Endothelial cell of umbilical vein (primary cell): ENCODE results near the gene SAT1. TPM values are rescaled to one million over a fixed set of nuclear protein-coding genes. Genes with fewer than 3 reads are reported as not detected.

ENCODE experiments used
- BruUV-seq: library from RNA; stranded (reverse); fragments of 400-500 nt; replicated peaks from 2 replicates; lab custom pipeline; 2021; lab: Mats Ljungman, UMichigan
- CTCF ChIA-PET: fragments of 300-600, 350-600 bp; sonication (Branson Sonifier 250); formaldehyde crosslinking; loops from one replicate; lab custom pipeline; 2021; ENCODE audit warnings: antibody characterized with exemption, inconsistent platforms; lab: Charles Lee
- POLR2A ChIA-PET: fragments of 300-600, 350-600 bp; sonication (Branson Sonifier 250); formaldehyde crosslinking; loops from one replicate; lab custom pipeline; 2021; ENCODE audit warnings: antibody characterized with exemption, inconsistent platforms; lab: Charles Lee
- DNase-seq: peaks from one replicate; pipeline ENCODE4 v3.0.0-alpha.2; 2011; ENCODE audit warnings: low read depth, low spot score
- FAIRE-seq: peaks from 2 replicates; lab custom pipeline; 2011; peaks lifted over from hg19 to GRCh38; lab: Jason Lieb, UNC
- H2AFZ ChIP-seq: 2 replicates; pipeline ENCODE4 v1.6.0; 2012; ENCODE audit warnings: low read depth, low read length, control low read depth, inconsistent platforms
- H3K27ac ChIP-seq: 2 replicates; pipeline ENCODE4 v1.5.1; 2011; ENCODE audit warnings: low read depth, mild to moderate bottlenecking, control low read depth, low read length, moderate library complexity; ENCODE audit not compliant: insufficient read depth
- H3K27me3 ChIP-seq, 2 experiments: 2 replicates each; pipeline versions ENCODE4 v1.6.0 to v1.6.1; 2011; ENCODE audit warnings: low read length in 2 of 2, mixed read lengths in 1 of 2; ENCODE audit not compliant: control insufficient read depth in 2 of 2, insufficient read depth in 2 of 2
- H3K36me3 ChIP-seq, 2 experiments: 2 replicates in 1 of 2; 3 replicates in 1 of 2; pipeline ENCODE4 v1.5.1; 2011; ENCODE audit warnings: low read length in 2 of 2, mild to moderate bottlenecking in 1 of 2, moderate library complexity in 1 of 2; ENCODE audit not compliant: control insufficient read depth in 2 of 2, insufficient read depth in 2 of 2; ENCODE audit errors: extremely low read depth in 1 of 2
- H3K4me1 ChIP-seq: 3 replicates; pipeline ENCODE4 v1.5.1; 2011; ENCODE audit warnings: mild to moderate bottlenecking, low read length; ENCODE audit not compliant: control insufficient read depth, insufficient read depth; ENCODE audit errors: extremely low read depth
- H3K4me2 ChIP-seq: 2 replicates; pipeline ENCODE4 v1.6.1; 2011; ENCODE audit warnings: low read length, control low read depth, mixed read lengths; ENCODE audit not compliant: insufficient read depth
- H3K4me3 ChIP-seq, 3 experiments: fragments of 200-600 bp in 1 of 3; sonication (generic), shearing (Covaris generic) in 1 of 3; replicated peaks in 1 of 3; 2 replicates each; pipeline ENCODE4 v1.5.1; 2011 to 2016; ENCODE audit warnings: control low read depth in 3 of 3, low read length in 3 of 3, mild to moderate bottlenecking in 2 of 3, inconsistent platforms in 1 of 3, low read depth in 1 of 3, moderate library complexity in 1 of 3; ENCODE audit not compliant: insufficient read depth in 1 of 3
- H3K79me2 ChIP-seq: 2 replicates; pipeline ENCODE4 v1.6.0; 2012; ENCODE audit warnings: low read length, inconsistent platforms; ENCODE audit not compliant: control insufficient read depth, insufficient read depth
- H3K9ac ChIP-seq: replicated peaks from 2 replicates; pipeline ENCODE3; 2011; ENCODE audit warnings: low read length, control low read depth; ENCODE audit not compliant: insufficient read depth; ENCODE audit errors: extremely low read depth
- H3K9me1 ChIP-seq: replicated peaks from 3 replicates; pipeline ENCODE4 v1.6.0; 2011; ENCODE audit warnings: mild to moderate bottlenecking, low read length; ENCODE audit not compliant: control insufficient read depth, insufficient read depth; ENCODE audit errors: extremely low read depth
- H3K9me3 ChIP-seq: replicated peaks from 2 replicates; pipeline ENCODE4 v1.5.1; 2012; ENCODE audit warnings: low read length, inconsistent platforms; ENCODE audit not compliant: control insufficient read depth, insufficient read depth
- H4K20me1 ChIP-seq: replicated peaks from 2 replicates; pipeline ENCODE3; 2011; ENCODE audit warnings: mild to moderate bottlenecking, low read length; ENCODE audit not compliant: control insufficient read depth, insufficient read depth; ENCODE audit errors: extremely low read depth
- EZH2 ChIP-seq: IDR thresholded peaks from 2 replicates; pipeline ENCODE4 v1.6.1; 2012; ENCODE audit warnings: borderline replicate concordance, low read depth, mild to moderate bottlenecking, moderate library complexity, low read length, inconsistent platforms; ENCODE audit not compliant: severe bottlenecking
- FOS ChIP-seq: IDR thresholded peaks from 2 replicates; pipeline ENCODE4 v1.6.1; 2011; ENCODE audit warnings: mild to moderate bottlenecking, low read length, moderate library complexity, borderline replicate concordance; ENCODE audit not compliant: insufficient read depth
- GATA2 ChIP-seq: IDR thresholded peaks from 2 replicates; pipeline ENCODE4 v1.7.0; 2011; ENCODE audit warnings: low read depth, mild to moderate bottlenecking, moderate library complexity, mixed read lengths, low read length; ENCODE audit not compliant: insufficient read length, insufficient read depth
- JUN ChIP-seq: IDR thresholded peaks from 2 replicates; pipeline ENCODE4 v1.6.1; 2011; ENCODE audit warnings: borderline replicate concordance, low read depth; ENCODE audit not compliant: insufficient read length, insufficient read depth
- MAX ChIP-seq: IDR thresholded peaks from 2 replicates; pipeline ENCODE4 v1.6.1; 2011; ENCODE audit not compliant: insufficient read depth, insufficient read length
- MYC ChIP-seq: IDR thresholded peaks from one replicate; pipeline ENCODE4 v1.6.1; 2011; ENCODE audit warnings: mild to moderate bottlenecking, low read depth, low read length
- POLR2A ChIP-seq: IDR thresholded peaks from 2 replicates; pipeline ENCODE4 v1.6.1; 2012; ENCODE audit warnings: low read depth, mild to moderate bottlenecking, control low read depth, low read length
- POLR2AphosphoS5 ChIP-seq: IDR thresholded peaks from 2 replicates; pipeline ENCODE4 v1.6.1; 2012; ENCODE audit warnings: low read depth, mild to moderate bottlenecking, control low read depth, low read length, moderate library complexity; ENCODE audit not compliant: insufficient read depth
- dilution Hi-C: fragments of 300-500 bp; cut with MboI; formaldehyde crosslinking; loops from one replicate; pipeline ENCODE4 v1.15.0; 2019; ENCODE audit warnings: low sequenced_read_pairs; ENCODE audit not compliant: extremely low pct_ligation_motif_present
- intact Hi-C: fragments of 100-400 bp; cut with micrococcal nuclease; formaldehyde crosslinking; loops from one replicate; pipeline ENCODE4 v1.10.0; 2022
- polyA plus RNA-seq, 4 experiments: library from polyadenylated mRNA; depleted of rRNA in 3 of 4; stranded (reverse) in 3 of 4; unstranded in 1 of 4; fragments of >200 nt; gene quantifications; 2 replicates each; pipeline versions ENCODE4 v1.2.1 to v1.2.3, GENCODE V29; 2011 to 2012; ENCODE audit warnings: missing spikeins in 1 of 4
- total RNA-seq: library from RNA; stranded (reverse); gene quantifications from 2 replicates; pipeline ENCODE4 v1.2.3, GENCODE V29; 2021
- TF ChIP-seq, protein P1 (sequence below), 2 donors: IDR thresholded peaks; 1 replicate in 1 of 2; 2 replicates in 1 of 2; pipeline ENCODE4 v1.5.1; 2011; ENCODE audit warnings: low read length in 2 of 2, mild to moderate bottlenecking in 2 of 2, moderate library complexity in 2 of 2, control low read depth in 1 of 2, inconsistent platforms in 1 of 2, low read depth in 1 of 2; ENCODE audit not compliant: insufficient read depth in 1 of 2; ENCODE audit errors: extremely low read depth in 1 of 2

SAT1 gene
- total and polyA plus RNA-seq, 2 donors (not counting 3 experiments of a cell fraction or from before 2014, with no cell fraction given), result 289 to 526 TPM

DNA sequence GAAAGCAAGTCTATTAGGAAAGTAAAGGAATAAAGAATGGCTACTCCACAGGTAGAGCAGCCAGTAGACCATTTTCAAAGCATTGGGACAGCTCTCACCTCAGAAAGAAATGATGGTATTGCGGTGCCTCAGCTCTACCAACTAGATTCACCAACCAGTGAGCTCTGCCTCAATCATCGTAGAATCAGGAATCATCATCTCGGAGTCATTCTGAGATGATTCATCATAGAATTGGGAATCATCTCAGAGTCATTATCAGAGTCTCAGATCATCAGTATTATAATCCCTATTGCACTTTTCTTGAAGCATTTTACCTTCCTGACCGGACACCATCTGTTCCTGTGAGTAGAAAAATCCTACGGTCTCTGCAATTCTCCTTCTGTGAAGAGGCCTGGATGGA, 17.5 kb upstream of the SAT1 start:
- Histone ChIP-seq H3K27me3 (no peaks in the 10 kb centered on the region), H3K27ac (no peak overlapping the region), H3K4me2 (no peak overlapping the region), H3K9ac (no peak overlapping the region), H3K9me3 (no peaks in the 10 kb centered on the region), H3K4me1 (no peaks in the 10 kb centered on the region), H3K4me3 (no peak overlapping the region), H2AFZ (no peak overlapping the region), H3K9me1 (no peaks in the 10 kb centered on the region), H3K79me2 (no peaks in the 10 kb centered on the region), H4K20me1 (no peaks in the 10 kb centered on the region), H3K36me3 (no peaks in the 10 kb centered on the region)
- POLR2A ChIA-PET, result no interaction called here
- BruUV-seq, result no TSS peak
- dilution Hi-C loops (no loop called here), intact Hi-C loops (no loop called here)
- no peak for DNase-seq
- FAIRE-seq, result no peak
- TF ChIP-seq, protein P1, sequence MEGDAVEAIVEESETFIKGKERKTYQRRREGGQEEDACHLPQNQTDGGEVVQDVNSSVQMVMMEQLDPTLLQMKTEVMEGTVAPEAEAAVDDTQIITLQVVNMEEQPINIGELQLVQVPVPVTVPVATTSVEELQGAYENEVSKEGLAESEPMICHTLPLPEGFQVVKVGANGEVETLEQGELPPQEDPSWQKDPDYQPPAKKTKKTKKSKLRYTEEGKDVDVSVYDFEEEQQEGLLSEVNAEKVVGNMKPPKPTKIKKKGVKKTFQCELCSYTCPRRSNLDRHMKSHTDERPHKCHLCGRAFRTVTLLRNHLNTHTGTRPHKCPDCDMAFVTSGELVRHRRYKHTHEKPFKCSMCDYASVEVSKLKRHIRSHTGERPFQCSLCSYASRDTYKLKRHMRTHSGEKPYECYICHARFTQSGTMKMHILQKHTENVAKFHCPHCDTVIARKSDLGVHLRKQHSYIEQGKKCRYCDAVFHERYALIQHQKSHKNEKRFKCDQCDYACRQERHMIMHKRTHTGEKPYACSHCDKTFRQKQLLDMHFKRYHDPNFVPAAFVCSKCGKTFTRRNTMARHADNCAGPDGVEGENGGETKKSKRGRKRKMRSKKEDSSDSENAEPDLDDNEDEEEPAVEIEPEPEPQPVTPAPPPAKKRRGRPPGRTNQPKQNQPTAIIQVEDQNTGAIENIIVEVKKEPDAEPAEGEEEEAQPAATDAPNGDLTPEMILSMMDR (IDR thresholded peaks at IDR 0.05; ENCODE audit: extremely low read depth in 1 of 2, insufficient read depth in 1 of 2, low read depth in 1 of 2, low read length in 2 of 2), result no peak
- no peak for TF ChIP-seq JUN
- no peak for TF ChIP-seq EZH2
- TF ChIP-seq GATA2, result no peak
- TF ChIP-seq POLR2A, result no peak
- no peak for TF ChIP-seq MYC
- no peak for TF ChIP-seq FOS
- no peak for TF ChIP-seq POLR2AphosphoS5
- TF ChIP-seq MAX, result no peak
- CTCF ChIA-PET, result interaction anchor here (1.2 to 2.9 kb wide), 2 partner anchors 9 to 137 kb away, joined by 3 to 12 read pairs; no protein-coding TSS in a partner anchor
